Body of pancreas (tissue), 4 donors: ENCODE data around the gene BEST4. TPM values are rescaled to one million over a fixed set of nuclear protein-coding genes. Genes with fewer than 3 reads are reported as not detected.
A peak's percentile ranks its signal among the peaks of the same experiment; 100 is the strongest.
"Not testable (repeated sequence)": the region's sequence is repeated elsewhere in the genome, so short reads cannot be mapped to it uniquely, and the experiment has no call there.

Experiments
- ATAC-seq: fragments of 150-250 bp; one replicate; pipeline ENCODE4 v1.9.1; 2016
- DNase-seq, 4 donors: peaks; one replicate each; pipeline ENCODE4 v3.0.0-alpha.2; 2019
- H3K27ac ChIP-seq, 4 donors: fragments of 200-600 bp; sonication (generic); 1 replicate in 3 of 4; 2 replicates in 1 of 4; pipeline versions ENCODE4 v1.5.1 to v1.6.1; 2016 to 2019; ENCODE audit warnings: mild to moderate bottlenecking in 1 of 4, mixed read lengths in 1 of 4, moderate library complexity in 1 of 4
- H3K27me3 ChIP-seq, 2 donors: fragments of 200-600 bp; sonication (generic); one replicate each; pipeline ENCODE4 v1.6.0; 2016; ENCODE audit warnings: mild to moderate bottlenecking in 1 of 2
- H3K36me3 ChIP-seq, 2 donors: fragments of 200-600 bp; sonication (generic); replicated peaks in 1 of 2; 2 replicates each; pipeline ENCODE4 v1.5.1; 2016; ENCODE audit warnings: low read depth in 2 of 2; ENCODE audit not compliant: insufficient read depth in 1 of 2
- H3K4me1 ChIP-seq: fragments of 200-600 bp; sonication (generic); one replicate; pipeline ENCODE4 v1.6.0; 2016
- H3K4me3 ChIP-seq, 2 donors: fragments of 200-600 bp; sonication (generic); 1 replicate in 1 of 2; 2 replicates in 1 of 2; pipeline ENCODE4 v1.5.1; 2016 to 2019
- H3K9me3 ChIP-seq, 3 donors: fragments of 200-600 bp; sonication (generic); 1 replicate in 2 of 3; 2 replicates in 1 of 3; pipeline ENCODE4 v1.5.1; 2016
- CTCF ChIP-seq, 7 experiments: fragments of 450-650 bp in 4 of 7; fragments of 200-600 bp in 3 of 7; sonication (generic) in 3 of 7; IDR thresholded peaks; one replicate each; pipeline ENCODE4 v1.5.1; 2016 to 2019; ENCODE audit warnings: antibody characterized with exemption in 7 of 7
- POLR2A ChIP-seq, 3 donors: fragments of 450-650 bp; IDR thresholded peaks; one replicate each; pipeline ENCODE4 v1.6.1; 2016; ENCODE audit warnings: antibody characterized with exemption in 3 of 3, mild to moderate bottlenecking in 2 of 3
- WGBS, 2 donors: methylation state at CpG; one replicate each; pipeline ENCODE4 v1.1.5; 2017; 5-methylcytosine and 5-hydroxymethylcytosine counted together
- intact Hi-C: fragments of 100-400 bp; cut with DNase I; formaldehyde crosslinking; loops from one replicate; pipeline ENCODE4 v1.15.1; 2023
- small RNA-seq: library from RNA; depleted of rRNA; stranded (forward); fragments of <200 nt; gene quantifications from one replicate; pipeline ENCODE3, GENCODE V24; 2016
- total RNA-seq, 2 donors: library from RNA; depleted of rRNA; stranded (reverse); fragments of >200 nt; gene quantifications; one replicate each; pipeline ENCODE4 v1.1.0, GENCODE V29; 2016

Gene BEST4
- total RNA-seq, 2 donors from 2014 or later: 0.26 TPM; not detected in 1

DNA sequence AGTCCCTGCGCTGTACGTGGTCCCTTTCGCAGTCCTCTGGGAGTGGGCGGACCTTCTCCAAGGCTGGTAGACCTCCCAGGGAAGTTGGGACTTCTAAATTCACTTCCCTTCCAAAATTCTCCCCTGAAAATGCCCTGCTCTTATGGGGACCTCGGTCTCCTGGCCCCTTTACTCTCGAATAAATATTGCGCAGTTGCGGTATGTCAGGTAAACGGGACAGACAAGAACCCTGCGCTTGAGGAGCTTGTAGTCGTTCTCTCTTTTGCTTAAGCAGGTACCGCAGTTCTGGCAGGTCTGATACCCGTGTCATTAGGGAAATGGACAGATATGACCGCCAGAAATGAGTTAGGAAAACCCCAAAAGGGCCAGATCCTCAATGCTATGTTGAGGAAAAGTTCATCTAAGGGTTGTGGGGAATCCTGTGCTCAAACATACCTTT is 47.8 kb downstream of the BEST4 start:
- WGBS, 2 donors: 1 to 2% methylated on average over 13 to 14 of the region's 14 CpGs
- intact Hi-C loops: no loop called here
- no peak overlapping the region for H3K27ac ChIP-seq

DNA sequence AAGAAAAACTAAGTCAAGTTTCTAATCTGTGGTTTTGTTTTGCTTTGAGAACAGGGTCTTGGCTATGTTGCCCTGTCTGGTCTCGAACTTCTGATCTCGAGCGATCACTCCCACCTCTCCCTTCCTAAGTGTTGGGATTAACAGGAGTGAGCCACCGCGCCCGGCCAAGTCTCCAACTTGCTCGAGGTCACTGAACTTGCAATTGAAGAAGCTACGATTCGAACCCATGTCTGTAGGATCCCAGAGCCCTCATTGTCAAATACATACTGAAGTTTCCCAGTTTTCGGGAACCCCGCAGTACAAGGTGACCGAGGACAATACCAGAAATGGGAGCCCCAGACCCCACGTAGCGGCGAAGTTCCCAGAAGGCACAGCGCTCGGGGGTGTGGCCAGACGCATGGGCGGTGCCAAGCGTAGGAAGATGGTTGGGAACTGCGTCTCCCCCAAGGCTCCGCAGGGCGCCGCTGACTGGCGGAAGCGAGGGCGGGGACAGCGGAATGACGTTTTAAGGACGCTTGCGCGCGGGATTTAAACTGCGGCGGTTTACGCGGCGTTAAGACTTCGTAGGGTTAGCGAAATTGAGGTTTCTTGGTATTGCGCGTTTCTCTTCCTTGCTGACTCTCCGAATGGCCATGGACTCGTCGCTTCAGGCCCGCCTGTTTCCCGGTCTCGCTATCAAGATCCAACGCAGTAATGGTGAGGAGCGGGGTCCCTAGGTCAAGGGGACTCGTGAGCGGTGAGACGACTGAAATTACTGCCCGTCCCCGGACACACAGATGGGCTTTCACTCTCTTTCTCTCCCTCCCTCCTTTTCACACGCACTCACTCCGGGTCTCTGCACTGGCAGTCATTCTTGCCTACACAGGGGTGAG is 48.4 kb downstream of the BEST4 start, which contains the start of gene KIF2C:
KIF2C (plus strand) TSS at position 531 of the 872 bp plus-strand sequence; CDS start at position 627, 96 bp downstream.
- peak; percentile 97 to 98 (median 97) for DNase-seq
- Histone ChIP-seq H3K9me3 (no peaks in the 10 kb centered on the region), H3K4me1 (peaks cover 7% of the 10 kb centered on the region), H3K27me3 (no peaks in the 10 kb centered on the region), H3K4me3 (peak within 1 kb of the TSS in 1 of 2 donors; percentile 23), H3K36me3 (no peaks in the 10 kb centered on the region), H3K27ac (peak within 1 kb of the TSS; percentile 58 to 92 (median 80))
- WGBS, 2 donors: 1% methylated on average over 21 to 57 of the region's 57 CpGs
- peak; percentile 100 for ATAC-seq
- intact Hi-C loops: no loop called here
- TF ChIP-seq CTCF (IDR thresholded peaks at IDR 0.05): peak in 1 of 7 experiments; percentile 34
- peak; percentile 48 to 81 (median 78) for TF ChIP-seq POLR2A (IDR thresholded peaks at IDR 0.05)

More for the DNA sequence above, 47.8 kb downstream of the BEST4 start:
- Histone ChIP-seq H3K4me1 (peaks cover 7% of the 10 kb centered on the region), H3K4me3 (no peak overlapping the region), H3K27me3 (no peaks in the 10 kb centered on the region), H3K9me3 (no peaks in the 10 kb centered on the region), H3K36me3 (no peaks in the 10 kb centered on the region)
- ATAC-seq (no peak), DNase-seq (no peak)
- TF ChIP-seq POLR2A (IDR thresholded peaks at IDR 0.05): no peak
- TF ChIP-seq CTCF (IDR thresholded peaks at IDR 0.05): no peak

DNA sequence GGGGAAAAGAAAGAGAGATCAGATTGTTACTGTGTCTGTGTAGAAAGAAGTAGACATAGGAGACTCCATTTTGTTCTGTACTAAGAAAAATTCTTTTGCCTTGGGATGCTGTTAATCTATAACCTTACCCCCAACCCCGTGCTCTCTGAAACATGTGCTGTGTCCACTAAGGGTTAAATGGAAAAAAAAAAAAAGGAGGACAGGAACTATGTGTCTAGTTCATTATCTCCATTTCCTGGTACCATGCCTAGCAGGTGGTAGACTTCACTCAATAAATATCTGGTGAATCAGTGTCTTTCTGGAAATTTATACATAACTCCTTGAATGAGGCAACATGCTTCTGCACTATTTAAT is 49.0 kb downstream of the BEST4 start:
- H3K9me3 ChIP-seq, DNase-seq, H3K27me3 ChIP-seq, H3K4me1 ChIP-seq, ATAC-seq, intact Hi-C loops, H3K4me3 ChIP-seq, H3K36me3 ChIP-seq: not testable (repeated sequence)
- 18 to 29% methylated on average over 1 of the region's 1 CpG for WGBS, 2 donors
- peak overlapping the region; percentile 58 to 92 (median 80) for H3K27ac ChIP-seq

DNA sequence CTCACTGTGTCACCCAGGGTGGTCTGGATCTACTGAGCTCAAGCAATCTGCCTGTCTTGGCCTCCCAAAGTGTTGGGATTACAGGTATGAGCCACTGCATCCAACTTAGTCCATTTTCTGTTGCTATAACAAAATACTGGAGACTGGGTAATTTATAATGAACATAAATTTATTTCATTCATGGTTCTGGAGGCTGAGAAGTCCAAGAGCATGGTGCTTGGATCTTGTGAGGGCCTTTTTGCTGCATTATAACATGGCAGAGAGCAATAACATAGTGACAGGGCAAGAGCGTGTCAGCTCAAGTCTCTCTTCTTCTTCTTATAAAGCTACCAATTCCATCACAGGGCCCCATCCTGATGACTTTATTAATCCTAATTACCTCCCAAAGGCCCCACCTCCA is 52.0 kb downstream of the BEST4 start:
- Histone ChIP-seq H3K4me1 (peaks cover 11% of the 10 kb centered on the region), H3K4me3 (no peak overlapping the region), H3K27ac (no peak overlapping the region), H3K36me3 (no peaks in the 10 kb centered on the region), H3K27me3 (no peaks in the 10 kb centered on the region), H3K9me3 (no peaks in the 10 kb centered on the region)
- TF ChIP-seq POLR2A (IDR thresholded peaks at IDR 0.05) (no peak), CTCF (IDR thresholded peaks at IDR 0.05) (no peak)
- ATAC-seq (no peak), DNase-seq (no peak)
- intact Hi-C loops: no loop called here
- WGBS, 2 donors: 94 to 100% methylated on average over 1 of the region's 1 CpG

- Histone ChIP-seq H3K4me1 (peaks cover 15% of the 10 kb centered on the region), H3K9me3 (no peaks in the 10 kb centered on the region), H3K27me3 (no peaks in the 10 kb centered on the region), H3K4me3 (no peak overlapping the region), H3K36me3 (no peaks in the 10 kb centered on the region), H3K27ac (no peak overlapping the region)
- DNase-seq (no peak), ATAC-seq (no peak)
- TF ChIP-seq CTCF (IDR thresholded peaks at IDR 0.05) (no peak), POLR2A (IDR thresholded peaks at IDR 0.05) (no peak)
- WGBS, 2 donors: 60 to 63% methylated on average over 1 of the region's 1 CpG
- intact Hi-C loops: no loop called here
Observed at GRCh38 chr1:44733784-44734183, 54.2 kb downstream of the BEST4 start.

Small RNA genes lying within 50 kb of the gene (small RNA-seq; reads per million reads assigned to genes)
- gene SNORD38A (440 reads per million, percentile 98 among the genes with 10 or more reads in this experiment), gene SNORD38B (not detected), gene SNORD46 (1,239 reads per million, percentile 99 among the genes with 10 or more reads in this experiment), gene SNORD55 (not detected)

Other genes starting within 250 kb of the BEST4 start
- gene TMEM53, start 113.7 kb downstream of the BEST4 start, total RNA-seq: 1 to 10 TPM; 6.2 to 7.6 TPM
- gene ARMH1, start 113.5 kb downstream of the BEST4 start, total RNA-seq: 1 to 10 TPM in 1 of 2 donors, not detected in 1; 1.0 TPM
- not detected for gene RNU5D-1, start 57.0 kb downstream of the BEST4 start, total RNA-seq
- gene KIF2C, start 48.3 kb downstream of the BEST4 start, total RNA-seq: not detected
- gene RPS8, start 12.6 kb downstream of the BEST4 start, total RNA-seq: 1,000 to 10,000 TPM; 1,064 to 1,413 TPM
- 10 to 100 TPM; 20.8 to 29.7 TPM for gene PLK3, start 12.2 kb upstream of the BEST4 start, total RNA-seq
- gene DYNLT4, start 19.2 kb upstream of the BEST4 start, total RNA-seq: 1 to 10 TPM in 1 of 2 donors, not detected in 1; 2.9 TPM
- 1 to 10 TPM; 5.7 to 9.9 TPM for gene BTBD19, start 20.4 kb upstream of the BEST4 start, total RNA-seq
- under 1 TPM; 0.26 to 0.99 TPM for gene PTCH2, start 55.1 kb upstream of the BEST4 start, total RNA-seq
- gene EIF2B3, start 198.4 kb upstream of the BEST4 start, total RNA-seq: 10 to 100 TPM; 13.0 to 33.9 TPM
- gene HECTD3, start 223.2 kb upstream of the BEST4 start, total RNA-seq: 10 to 100 TPM; 42.3 to 51.4 TPM
- gene UROD, start 224.1 kb upstream of the BEST4 start, total RNA-seq: 10 to 100 TPM; 32.2 to 39.6 TPM